ENCODE results near the gene TNK2. TPM values are rescaled to one million over a fixed set of nuclear protein-coding genes. Genes with fewer than 3 reads are reported as not detected.

TNK2 gene
- total and polyA plus RNA-seq, 2 of the 8 experiments (the other 6 are each of a cell fraction or from before 2014, with no cell fraction given) = 10.4 to 33.9 TPM

- Histone ChIP-seq H3K79me1 (ENCODE audit: low read depth, low read length) (no peaks in the 10 kb centered on the region; the same call in 1 of the 2 replicates), H3K4me3 (ENCODE audit: extremely low read depth in 1 of 4, insufficient read depth in 2 of 4, low read depth in 3 of 4, low read length in 4 of 4) (peak overlapping the region; percentile 69 to 79 (median 74); a peak in 5 of 8 replicates), H3K9ac (replicated peaks in 1 of 4; ENCODE audit: extremely low read depth in 1 of 4, low read depth in 3 of 4, low read length in 3 of 4) (no peak overlapping the region)
- TF ChIP-seq CHD1 (IDR thresholded peaks at IDR 0.05; ENCODE audit: low read depth, low read length) (no peak), TBP (IDR thresholded peaks at IDR 0.05; ENCODE audit: low read depth, low read length) (no peak), EP300 (IDR thresholded peaks at IDR 0.05; ENCODE audit: borderline replicate concordance in 1 of 2, low read depth in 2 of 2, low read length in 2 of 2) (no peak), JUND (IDR thresholded peaks at IDR 0.05; ENCODE audit: low read length) (no peak), CEBPB (IDR thresholded peaks at IDR 0.05; ENCODE audit: low read depth, low read length) (no peak), TEAD4 (IDR thresholded peaks at IDR 0.05; ENCODE audit: low read depth, low read length) (no peak), SRF (IDR thresholded peaks at IDR 0.05; ENCODE audit: low read depth, low read length) (no peak), EZH2 (IDR thresholded peaks at IDR 0.05; ENCODE audit: low read depth, low read length, severe bottlenecking) (no peak), SP4 (IDR thresholded peaks at IDR 0.05; ENCODE audit: low read length) (no peak), KDM5A (IDR thresholded peaks at IDR 0.05; ENCODE audit: low read length) (no peak), CHD2 (IDR thresholded peaks at IDR 0.05; ENCODE audit: low read length) (no peak), CBX8 (IDR thresholded peaks at IDR 0.05; ENCODE audit: borderline replicate concordance, low read depth, low read length) (no peak)
Measured at GRCh38 chr3:195907684-195907933, 742 bp downstream of the TNK2 start.

More at GRCh38 chr3:195907684-195907933, 742 bp downstream of the TNK2 start:
- no peak overlapping the region for H2BK5ac ChIP-seq (ENCODE audit: low read depth, low read length)
- ChIA-PET CTCF (ENCODE audit: partially characterized antibody) (interaction anchor here (1.1 to 3.6 kb wide), 11 partner anchors 10 to 55 kb away, joined by 3 to 28 read pairs (median 5); no protein-coding TSS in a partner anchor), POLR2A (ENCODE audit: partially characterized antibody) (interaction anchor here (1.1 to 1.9 kb wide), 5 partner anchors 8 to 55 kb away, joined by 3 to 10 read pairs (median 5); no protein-coding TSS in a partner anchor)
- no peak overlapping the region for H3K27ac ChIP-seq (ENCODE audit: low read depth, low read length)
- H3K14ac ChIP-seq (ENCODE audit: insufficient read length) = no peak overlapping the region
- H3K4me1 ChIP-seq (replicated peaks in 1 of 4; ENCODE audit: control insufficient read depth in 3 of 4, insufficient read depth in 4 of 4, low read length in 3 of 4) = peaks cover 7 to 20% (median 16%) of the 10 kb centered on the region in 4 experiments; a peak in 6 of 7 replicates
- no peak overlapping the region for H4K8ac ChIP-seq (ENCODE audit: extremely low read depth, insufficient read depth, low read length)
- no peak overlapping the region for H2BK20ac ChIP-seq (ENCODE audit: low read length)
- H3K4me2 ChIP-seq (ENCODE audit: insufficient read depth in 1 of 2, low read depth in 2 of 2, low read length in 2 of 2) = peak overlapping the region; percentile 81 to 100
- WGBS, 2 experiments (ENCODE audit: extremely low coverage in 1 of 2, insufficient coverage in 1 of 2, insufficient read length in 1 of 2, insufficient replicate concordance in 2 of 2, low coverage in 1 of 2, low lambda C conversion rate in 2 of 2, missing lambda C conversion rate in 1 of 2) = 63% methylated on average over 6 of the region's 6 CpGs; no CpG with 5 or more reads in 1 of the 2 experiments
- H2AFZ ChIP-seq (ENCODE audit: low read length) = no peak overlapping the region
- no peak overlapping the region for H2BK120ac ChIP-seq (replicated peaks; ENCODE audit: low read depth, low read length)
- H3K56ac ChIP-seq (replicated peaks; ENCODE audit: insufficient read length, low read depth, low read length) = no peak overlapping the region
- H3K23ac ChIP-seq (ENCODE audit: insufficient read length) = no peak overlapping the region
- no peak overlapping the region for H2BK12ac ChIP-seq (ENCODE audit: low read depth, low read length)
- peaks cover 0 to 15% (median 5%) of the 10 kb centered on the region in 4 experiments; a peak in 5 of 7 replicates for H3K27me3 ChIP-seq (replicated peaks in 1 of 4; ENCODE audit: control insufficient read depth in 3 of 4, extremely low read depth in 1 of 4, insufficient read depth in 3 of 4, low read length in 3 of 4)
- no peak for FAIRE-seq
- H2AK5ac ChIP-seq (ENCODE audit: low read depth, low read length) = no peak overlapping the region; the same call in 1 of the 2 replicates
- no peak overlapping the region for H4K91ac ChIP-seq (replicated peaks; ENCODE audit: insufficient read length, low read length)
- no peak overlapping the region for H2BK15ac ChIP-seq (ENCODE audit: low read length)
- no peak overlapping the region for H3K18ac ChIP-seq (ENCODE audit: extremely low read depth, low read length)
- H3K9me3 ChIP-seq (ENCODE audit: insufficient read depth in 2 of 2, low read depth in 1 of 2, low read length in 1 of 2) = no peaks in the 10 kb centered on the region
- DNase-seq (ENCODE audit: low read depth in 1 of 2, low spot score in 2 of 2) = no peak
- H3K4ac ChIP-seq (replicated peaks; ENCODE audit: insufficient read length, low read depth, low read length) = no peak overlapping the region
- peaks cover 7 to 25% of the 10 kb centered on the region in 2 experiments; a peak in 3 of 4 replicates for H3K79me2 ChIP-seq (ENCODE audit: control insufficient read depth in 1 of 2, insufficient read depth in 2 of 2, low read length in 2 of 2)
- H3K23me2 ChIP-seq (ENCODE audit: low read depth, low read length) = peaks cover 13% of the 10 kb centered on the region
- no peaks in the 10 kb centered on the region for H3K36me3 ChIP-seq (ENCODE audit: control insufficient read depth in 2 of 4, insufficient read depth in 4 of 4, low read length in 3 of 4)
- peaks cover 5 to 23% of the 10 kb centered on the region in 2 experiments for H4K20me1 ChIP-seq (replicated peaks in 1 of 2; ENCODE audit: control insufficient read depth in 1 of 2, insufficient read depth in 2 of 2, low read length in 2 of 2)
- H4K5ac ChIP-seq (ENCODE audit: insufficient read length, low read depth, low read length) = no peak overlapping the region
